GM18498 (cell line): ENCODE measurements around the gene FBXL16.

Experiments used
- ATAC-seq: cut with Tn5 transposase; IDR thresholded peaks from one replicate; pipeline ENCODE4 v1.9.1; 2021; ENCODE audit warnings: mild to moderate bottlenecking, moderate library complexity; ENCODE audit not compliant: unreplicated experiment

FBXL16 gene

DNA sequence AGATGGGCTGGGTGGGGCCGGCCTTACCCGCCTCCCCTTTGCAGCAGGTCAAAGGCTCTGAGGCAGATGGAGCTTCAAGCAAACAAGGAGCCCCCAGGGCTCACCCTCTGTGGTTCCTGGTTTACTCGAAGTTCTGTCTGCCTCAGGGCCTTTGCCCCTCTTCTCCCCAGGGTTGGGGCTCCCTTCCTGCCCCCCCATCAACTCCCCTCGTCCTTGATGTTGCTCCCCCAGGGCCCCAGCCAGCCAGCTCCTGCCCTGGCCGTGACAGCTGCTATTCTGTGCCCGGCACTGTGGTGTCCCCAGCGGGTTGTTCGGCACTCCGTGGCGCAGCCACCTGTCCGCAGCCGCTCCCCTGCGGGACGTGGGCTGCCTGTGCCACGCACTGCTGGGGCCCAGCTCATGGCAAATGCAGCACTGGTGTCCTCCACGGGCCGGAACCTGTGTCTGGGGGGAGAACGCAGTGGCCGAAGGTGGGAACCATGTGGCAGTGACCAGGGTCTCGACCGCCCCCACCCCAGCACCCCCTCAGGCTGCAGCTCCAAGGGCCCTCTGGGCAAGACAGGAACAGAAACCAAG lies 5.0 kb upstream of the FBXL16 start:
- ATAC-seq: no peak

DNA sequence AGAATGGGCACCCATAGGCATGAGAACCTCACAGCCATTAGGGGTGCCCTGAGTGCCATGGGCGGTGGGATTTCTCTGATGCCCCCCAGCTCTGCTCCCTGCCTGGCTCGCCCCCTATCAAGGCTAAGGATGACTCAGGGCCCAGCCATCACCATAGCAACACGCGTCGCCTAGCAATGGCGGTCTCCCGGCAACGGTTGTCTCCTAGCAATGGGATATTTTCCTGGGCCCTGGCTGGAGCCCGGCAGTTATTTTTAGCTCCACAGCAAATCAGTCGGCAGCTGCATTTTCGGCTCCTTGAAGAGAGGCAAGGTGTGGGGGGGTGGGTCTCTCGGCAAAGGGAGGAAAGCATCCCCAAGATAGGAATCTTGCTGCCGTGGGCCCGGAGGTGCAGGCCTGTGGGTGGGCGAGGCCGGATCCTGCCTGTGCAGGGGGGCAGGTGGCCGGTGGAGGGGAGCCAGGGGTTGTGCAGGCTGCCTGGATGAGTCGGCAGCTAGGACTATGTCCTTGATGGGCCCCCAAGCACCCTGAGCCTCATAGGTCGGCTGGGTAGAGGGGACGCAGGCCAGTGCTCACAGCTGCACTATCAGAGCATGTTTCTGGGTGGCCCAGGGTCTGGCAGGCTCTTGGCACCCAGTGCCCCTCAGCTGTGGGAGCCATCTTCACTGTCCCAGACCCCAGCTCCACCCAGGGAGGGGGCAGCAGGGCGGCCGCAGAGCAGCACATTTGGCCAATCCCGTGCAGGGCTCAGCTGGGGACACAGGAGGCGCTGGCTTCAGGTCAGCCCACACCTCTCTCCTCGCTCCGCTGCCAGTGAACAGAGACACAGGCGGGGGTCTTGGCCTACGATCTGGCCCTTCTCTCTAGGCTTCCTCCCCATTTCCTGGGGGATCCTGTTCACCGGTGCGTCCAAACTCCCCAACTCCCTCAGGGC lies 4.2 kb upstream of the FBXL16 start:
- ATAC-seq: no peak

DNA sequence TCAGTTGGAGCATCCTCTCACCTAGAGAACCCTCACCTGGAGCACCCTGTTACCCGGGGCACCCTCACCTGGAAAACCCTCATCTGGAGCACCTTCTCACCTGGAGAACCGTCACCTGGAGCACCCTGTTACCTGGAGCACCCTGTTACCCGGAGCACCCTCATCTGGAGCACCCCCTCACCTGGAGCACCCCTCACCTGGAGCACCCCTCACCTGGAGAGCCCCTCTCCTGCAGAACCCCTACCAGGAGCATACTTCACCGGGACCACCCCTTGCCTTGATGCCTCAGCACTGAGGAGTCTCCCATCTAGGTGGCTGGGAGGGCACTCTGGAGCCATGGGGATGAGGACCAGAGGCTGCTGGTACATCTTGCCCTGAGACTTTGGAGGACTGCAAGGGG lies 3.4 kb upstream of the FBXL16 start:
- no peak for ATAC-seq

DNA sequence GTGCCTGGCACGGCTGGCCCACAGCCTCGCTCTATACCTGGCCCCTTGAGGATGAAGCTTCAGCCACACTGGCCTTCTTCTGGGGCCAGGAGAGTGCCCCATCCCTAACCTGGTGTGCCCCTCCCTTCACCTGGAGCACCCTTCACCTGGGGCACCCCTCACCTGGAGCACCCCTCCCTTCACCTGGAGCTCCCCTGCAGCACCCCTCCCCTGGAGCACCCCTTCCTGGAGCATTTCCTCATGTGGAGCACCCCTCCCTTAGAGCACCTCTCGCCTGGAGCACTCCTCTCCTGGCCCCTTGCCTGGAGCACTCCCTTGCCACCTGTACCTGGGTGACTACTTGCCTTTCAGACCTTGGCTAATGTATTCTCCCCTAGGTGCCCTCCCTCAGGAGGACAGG lies 2.4 kb upstream of the FBXL16 start:
- ATAC-seq: no peak

DNA sequence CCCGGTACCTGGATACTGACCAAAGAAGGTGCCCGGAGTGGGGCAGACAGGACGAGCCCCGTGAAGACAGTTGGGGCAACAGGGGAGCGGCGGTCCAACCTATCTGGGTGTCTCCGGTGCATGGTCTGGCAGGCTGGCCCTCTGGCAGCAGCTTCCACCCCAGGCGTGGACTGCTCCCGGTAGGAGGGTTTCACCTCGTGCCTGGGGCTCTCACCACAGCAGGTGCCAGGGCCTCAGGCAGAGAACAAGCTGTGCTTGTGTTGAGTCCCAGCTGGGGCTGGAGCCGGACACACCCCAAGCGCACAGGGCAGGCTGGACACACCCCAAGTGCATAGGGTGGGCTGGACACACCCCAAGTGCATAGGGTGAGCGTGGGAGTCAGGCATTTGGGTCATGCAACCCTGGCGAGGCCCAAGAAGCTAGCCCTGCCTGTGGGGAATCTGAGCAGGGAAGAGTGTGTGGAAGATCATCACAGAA lies 1.5 kb upstream of the FBXL16 start:
- ATAC-seq: no peak

DNA sequence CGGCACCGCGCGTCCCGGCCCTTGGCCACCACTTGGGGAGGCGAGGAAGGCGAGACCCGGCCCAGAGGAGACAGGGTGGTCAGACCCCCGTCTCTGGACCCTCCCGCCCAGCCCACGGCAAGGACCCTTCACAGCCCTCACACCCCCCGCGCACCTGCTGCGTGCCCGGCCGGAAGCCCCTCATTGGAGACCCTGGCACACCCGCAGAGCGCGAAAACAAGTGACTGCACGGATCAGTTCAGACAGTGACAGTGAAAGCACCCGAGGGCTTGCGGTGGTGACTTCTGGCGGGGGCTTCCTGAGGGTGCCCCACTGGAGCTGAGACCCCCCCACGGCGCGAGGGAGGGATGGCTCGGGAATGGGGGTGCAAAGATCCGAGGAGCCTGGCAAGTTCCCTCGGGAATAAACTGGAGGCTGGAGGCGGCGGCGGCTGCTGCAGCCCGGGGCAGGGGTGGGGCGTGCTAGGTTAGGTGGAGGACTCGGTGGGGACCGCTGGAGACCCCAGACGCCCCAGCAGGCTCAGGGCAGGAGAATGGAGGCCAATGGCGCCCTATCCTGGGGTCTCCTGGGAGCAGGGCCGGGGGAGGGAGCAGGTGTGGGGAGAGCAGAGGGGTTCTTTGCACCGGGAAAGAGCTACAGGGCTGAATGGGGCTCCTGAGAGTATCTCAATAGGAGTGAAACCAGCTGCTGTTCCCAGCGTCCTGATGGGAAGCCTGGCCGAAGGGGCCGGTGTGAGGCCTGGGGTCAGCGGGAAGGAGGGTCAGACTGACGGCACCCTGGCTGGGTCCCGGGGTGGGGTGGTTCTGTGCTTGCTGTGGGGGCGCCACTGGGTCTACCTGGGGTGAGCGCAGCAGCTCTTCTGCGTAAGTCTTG lies 824 bp upstream of the FBXL16 start:
- no peak for ATAC-seq

DNA sequence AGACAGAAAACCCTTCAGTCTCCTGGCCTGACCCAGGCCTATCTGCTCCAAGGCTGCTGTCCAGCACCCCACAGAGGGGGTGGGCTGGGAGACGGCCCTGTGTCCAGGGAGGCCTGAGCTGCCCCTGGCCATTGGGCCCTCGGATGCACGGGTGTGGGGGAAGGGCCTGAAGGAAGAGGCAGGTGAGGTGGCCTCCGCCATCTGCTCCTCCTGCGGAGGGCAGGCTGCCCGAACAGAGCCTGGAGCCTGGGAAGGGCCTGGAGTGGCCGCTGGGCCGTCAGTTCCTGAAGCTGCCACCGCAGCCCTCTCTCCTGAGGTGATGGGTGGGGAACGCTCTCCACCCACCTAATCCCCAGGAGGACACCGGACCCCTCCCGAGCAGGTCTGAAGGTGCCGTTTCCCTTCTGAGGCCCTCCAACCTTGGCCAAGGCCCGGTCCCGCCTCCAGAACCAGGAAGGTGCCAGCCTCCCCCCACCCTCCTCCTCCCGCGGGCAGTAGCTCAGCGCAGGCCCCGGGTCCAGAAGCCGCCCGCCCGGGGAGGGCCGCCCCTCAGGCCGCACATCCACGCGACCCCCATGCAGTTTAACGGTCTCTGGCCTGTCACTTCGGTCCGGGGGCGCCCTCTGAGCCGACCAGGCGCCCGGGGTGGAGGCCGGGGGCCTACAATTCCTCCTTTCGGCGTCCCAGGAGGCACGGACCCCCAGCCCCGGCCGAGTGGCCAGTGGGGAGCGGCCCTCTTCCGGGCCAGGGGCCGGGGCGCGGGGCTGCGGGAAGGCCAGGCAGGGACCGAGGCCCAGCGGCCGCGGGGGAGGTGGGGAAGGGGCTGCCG lies 835 bp downstream of the FBXL16 start:
- no peak for ATAC-seq

DNA sequence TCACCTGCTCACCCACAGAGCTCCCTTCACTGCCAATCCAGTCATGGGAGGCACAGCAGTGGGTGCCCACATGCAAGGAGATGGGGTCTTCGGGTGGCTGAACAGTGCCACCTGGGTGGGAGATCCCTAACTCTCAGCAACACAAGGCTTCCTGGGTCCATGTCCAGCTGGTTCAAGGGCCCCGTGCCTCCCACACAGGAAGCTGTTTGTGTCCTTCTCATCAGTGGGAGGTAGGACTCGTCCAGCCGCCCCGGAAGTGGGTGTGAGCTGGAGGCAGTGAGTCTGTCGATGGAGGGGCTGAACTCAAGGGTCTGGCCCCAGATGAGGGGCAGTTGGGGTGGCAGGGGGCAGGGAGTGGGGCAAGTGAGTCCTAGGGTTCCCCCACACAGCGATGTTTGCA lies 1.6 kb downstream of the FBXL16 start:
- no peak for ATAC-seq

DNA sequence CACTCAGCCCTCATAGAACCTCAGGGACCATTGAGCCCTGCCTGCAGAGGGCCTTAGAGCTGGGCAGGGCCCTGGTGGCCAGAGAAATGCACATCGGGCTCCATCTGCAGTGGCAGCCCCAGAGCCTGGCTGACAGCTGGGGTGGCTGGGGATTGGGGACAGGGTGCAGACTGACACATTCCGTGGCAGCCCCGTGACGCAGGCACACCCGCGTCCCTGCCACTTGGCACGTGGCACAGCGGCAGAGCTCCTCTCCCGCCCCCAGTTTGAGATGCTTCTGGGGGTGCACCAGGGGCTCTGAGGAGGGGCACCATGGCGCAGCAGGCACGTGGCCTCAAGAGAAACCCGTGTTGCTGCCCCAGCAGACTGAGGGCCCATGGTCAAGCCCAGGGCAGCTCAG lies 2.2 kb downstream of the FBXL16 start:
- ATAC-seq: no peak

DNA sequence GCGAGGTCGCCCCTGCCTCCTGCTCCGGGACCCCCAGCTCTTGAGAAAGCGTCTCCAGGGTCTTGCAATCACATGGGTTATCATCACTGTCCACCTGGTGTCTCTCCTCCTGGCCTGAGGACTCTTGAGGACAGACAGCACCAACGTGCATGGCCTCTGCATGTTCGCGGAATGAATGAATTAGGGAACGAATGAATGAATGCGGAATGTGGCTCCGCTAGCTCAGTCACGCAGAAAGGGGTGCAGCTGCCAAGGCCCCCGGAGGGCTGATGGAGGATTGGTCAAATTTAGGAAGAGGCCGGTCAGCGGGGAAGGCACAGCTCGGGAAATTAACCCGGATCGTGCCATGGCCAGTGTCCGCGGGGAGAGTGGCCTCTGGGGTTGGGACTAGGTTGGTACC lies 3.3 kb downstream of the FBXL16 start:
- ATAC-seq: no peak

DNA sequence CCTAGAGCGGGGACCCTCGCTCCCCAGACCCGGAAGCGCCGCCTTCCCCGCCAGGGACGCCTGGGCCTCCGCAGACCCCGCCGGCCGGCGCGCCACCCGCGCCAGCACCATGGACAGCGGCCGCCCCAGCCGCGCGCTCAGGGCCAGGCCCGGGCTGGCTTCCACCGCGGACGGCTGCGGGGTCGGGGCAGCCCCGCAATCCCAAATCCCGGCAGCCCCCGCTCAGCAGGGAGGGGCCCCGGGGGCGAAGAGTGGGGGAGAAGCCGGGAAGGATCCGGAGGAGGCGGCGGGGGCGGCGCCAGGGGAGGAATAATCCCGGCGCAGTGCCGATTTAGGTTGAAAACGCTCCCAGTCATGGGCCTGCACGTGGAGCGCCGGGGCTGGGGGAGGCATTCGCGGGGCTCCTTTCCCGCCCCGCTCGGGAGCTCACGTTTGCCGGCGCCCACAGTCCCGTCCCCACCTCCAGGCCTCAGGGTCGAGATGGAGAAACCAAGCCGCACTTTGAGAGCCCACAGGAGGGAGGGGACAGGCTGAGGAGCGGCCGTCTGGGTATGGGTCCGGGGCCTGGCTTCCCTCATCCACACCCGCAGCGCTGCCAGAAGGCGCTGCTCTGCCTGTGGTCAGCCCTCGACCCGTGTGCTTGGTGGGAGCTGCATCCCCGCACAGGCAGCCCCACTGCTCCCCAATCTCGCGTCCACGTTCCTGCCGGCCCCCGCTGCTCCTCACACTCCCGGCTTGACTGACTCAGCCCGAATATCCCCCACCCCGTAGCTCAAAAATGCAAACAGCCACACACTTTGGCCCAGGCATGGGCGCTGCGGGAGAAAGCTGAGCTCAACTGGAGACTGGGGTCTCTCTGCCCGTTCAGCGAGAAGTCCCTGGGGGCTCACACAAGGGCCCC lies 4.7 kb downstream of the FBXL16 start:
- ATAC-seq: no peak

DNA sequence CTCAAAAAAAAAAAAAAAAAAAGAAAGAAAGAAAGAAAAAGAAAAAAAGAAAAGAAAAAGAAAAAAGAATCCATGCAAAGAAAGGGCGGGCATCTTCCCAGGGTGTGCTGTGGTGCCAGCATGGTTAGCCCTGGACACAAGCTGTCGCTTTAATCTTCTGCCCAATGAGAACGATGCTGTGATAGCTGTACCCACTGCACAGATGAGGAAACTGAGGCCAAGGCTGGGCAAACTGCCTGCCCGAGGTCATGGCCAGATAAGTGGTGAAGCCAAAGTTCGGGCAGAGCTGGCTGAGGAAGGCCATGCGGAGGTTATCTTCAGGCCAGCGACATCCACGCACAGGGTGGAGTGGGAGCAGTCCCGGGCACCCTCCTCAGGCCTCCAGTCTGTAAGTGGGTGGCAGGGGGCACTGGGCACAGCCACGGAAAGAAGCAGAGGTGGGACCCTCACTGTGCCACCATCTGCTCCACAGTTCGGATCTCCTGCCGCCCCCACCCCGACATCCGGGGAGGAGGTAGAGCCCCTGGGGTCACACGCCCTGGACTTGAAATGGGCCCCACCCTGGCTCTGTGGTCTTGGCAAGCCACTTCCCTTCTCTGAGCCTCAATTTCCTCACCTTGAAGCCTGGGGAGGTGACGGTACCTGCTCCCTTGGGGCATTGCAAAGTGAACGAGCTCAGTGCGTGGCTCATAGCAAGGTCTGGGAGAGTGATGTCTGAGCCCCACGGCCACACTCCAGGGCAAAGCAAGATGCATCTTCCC lies 6.5 kb downstream of the FBXL16 start:
- no peak for ATAC-seq

DNA sequence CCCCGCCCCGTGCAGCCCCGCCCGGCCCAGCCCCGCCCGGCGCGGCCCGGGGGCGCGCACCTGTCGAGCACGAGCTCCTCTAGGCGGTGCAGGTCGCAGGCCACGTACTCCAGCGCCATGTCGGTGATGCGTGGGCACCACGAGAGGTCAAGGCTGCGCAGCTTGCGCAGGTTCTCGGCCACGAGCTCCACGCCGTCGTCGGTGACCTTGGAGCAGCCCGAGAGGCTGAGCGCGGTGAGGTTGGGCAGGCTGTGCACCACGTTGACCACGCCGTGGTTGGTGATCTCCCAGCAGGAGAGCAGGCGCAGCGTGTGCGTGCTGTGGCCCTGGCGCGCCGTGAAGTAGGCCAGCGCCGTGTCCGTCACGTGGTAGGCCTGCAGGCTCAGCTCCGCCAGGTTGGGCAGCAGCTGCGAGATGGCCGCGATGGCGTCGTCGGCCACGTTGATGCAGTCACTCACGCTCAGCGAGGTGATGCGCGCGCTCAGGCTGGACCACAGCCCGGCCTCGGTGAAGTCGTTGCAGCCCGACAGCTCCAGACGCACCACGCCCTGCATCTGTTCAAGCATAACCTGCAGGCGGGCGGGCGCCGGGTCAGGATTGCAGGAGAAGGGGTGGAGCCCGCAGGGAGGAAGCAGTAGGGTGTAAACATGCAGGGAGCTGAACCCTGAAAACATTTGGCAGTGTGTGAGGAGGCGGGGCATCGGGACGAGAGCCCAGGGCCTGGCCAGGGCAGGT lies 10.1 kb downstream of the FBXL16 start:
- no peak for ATAC-seq

DNA sequence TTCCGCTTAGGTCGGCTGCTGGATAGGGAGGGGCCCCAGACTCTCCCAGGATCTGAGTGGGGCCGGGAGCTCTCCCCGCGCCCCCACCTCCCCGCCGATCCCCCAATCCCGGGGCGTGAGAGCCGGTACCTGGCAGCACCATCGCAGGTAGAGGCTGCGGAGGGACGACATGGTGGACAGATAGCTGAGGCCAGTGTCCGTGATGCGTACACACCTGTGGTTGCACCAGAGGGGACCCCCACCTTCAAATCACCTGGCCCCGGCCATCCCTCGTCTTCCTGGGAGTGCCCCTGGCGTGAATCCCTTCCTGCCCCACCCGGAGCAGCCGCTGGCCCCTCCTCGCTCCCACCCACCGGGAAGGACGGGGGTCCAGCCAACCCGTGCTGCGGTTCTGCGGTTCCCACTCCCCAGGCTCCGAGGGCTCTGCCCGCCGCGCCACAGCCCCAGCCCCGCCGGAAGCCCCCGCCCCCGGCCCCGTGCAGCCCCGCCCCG lies 10.7 kb downstream of the FBXL16 start:
- ATAC-seq: no peak

DNA sequence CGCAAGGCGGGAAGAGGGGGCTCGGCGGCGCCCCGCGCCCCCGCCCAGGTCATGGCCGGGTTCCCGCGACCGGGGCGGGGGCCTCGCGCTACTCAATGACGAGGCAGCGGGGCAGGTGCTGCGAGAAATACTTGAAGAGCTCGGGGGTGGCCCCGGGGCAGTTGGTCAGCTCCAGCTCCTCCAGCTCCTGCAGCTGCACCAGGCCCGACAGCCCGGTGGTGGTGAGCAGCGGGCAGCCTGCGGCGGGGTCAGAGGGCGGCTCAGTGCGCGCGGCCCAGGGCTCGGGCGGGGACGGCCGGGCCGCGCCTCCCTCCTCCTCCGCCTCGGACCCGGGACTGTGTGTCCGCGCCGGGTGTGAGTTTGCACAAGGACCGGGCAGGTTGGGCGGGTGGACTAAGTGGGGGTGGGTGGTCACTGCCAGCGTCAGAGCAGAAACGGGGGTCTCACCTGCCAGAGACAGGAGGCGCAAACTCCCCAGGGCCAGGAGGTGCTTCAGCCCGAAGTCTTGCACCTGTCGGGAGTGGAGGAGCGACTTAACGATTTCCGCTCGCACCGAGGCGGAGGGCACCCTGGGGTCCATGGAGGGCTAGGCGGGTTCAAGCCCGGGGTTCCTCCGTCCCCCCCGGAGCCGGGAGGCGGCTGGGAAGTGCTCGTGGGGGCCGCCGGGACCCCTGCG lies 11.3 kb downstream of the FBXL16 start:
- ATAC-seq: no peak

DNA sequence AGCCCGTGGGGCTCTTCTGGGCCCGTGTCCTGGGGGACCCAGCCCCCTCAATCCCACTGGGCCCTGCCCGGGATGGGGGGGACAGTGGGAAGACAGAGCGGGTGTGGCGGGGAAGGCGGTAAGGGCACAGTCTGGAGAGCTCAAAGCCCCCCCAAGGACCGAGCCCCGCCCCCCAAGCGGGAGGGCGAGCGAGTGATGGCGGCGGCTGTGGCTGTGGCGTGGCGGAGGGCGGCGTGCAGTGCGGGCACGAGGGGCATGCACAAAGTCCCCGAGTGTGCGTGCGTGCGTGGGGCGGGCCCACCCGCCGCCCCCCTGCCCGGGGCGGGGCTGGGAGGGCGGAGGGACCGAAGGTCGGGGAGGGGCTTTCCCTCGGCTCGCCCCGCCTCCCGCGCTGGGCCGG lies 11.8 kb downstream of the FBXL16 start:
- ATAC-seq: no peak

DNA sequence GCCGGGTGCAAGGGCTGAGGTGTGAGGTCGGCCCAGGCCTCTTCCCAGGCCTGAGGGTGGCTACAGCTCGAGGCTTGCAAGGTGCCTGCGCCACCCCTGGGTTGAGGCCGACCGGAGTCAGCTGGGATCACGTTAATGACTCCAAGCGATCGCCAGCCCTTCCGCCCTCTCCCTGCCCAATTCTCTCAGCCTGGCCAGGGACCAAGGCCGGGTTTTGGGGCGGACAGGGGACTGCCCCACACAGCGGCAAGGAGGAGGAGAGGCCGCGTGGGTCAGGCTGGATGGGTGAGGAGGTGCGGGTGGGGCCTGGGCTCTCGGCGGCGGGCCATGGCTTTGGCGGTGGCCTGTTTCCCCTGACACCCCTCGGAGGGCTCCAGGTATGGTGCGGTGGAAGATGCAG lies 12.2 kb downstream of the FBXL16 start:
- ATAC-seq: no peak
